ENCODE data around the gene DUSP21.
"Not testable (repeated sequence)": the region's sequence is repeated elsewhere in the genome, so short reads cannot be mapped to it uniquely, and the experiment has no call there.

Gene DUSP21

GRCh38 chrX:44876767-44877166 is 32.9 kb downstream of the DUSP21 start:
- no peak for DNase-seq

- no peak for DNase-seq
Observed at GRCh38 chrX:44878780-44879179, 35.0 kb downstream of the DUSP21 start.

GRCh38 chrX:44881549-44881948 is 37.7 kb downstream of the DUSP21 start:
- DNase-seq: no peak

- no peak for DNase-seq
Observed at GRCh38 chrX:44882635-44883034, 38.8 kb downstream of the DUSP21 start.

GRCh38 chrX:44884944-44885343 is 41.1 kb downstream of the DUSP21 start:
- DNase-seq: no peak

- no peak for DNase-seq
Observed at GRCh38 chrX:44889824-44890223, 46.0 kb downstream of the DUSP21 start.

GRCh38 chrX:44890247-44890646 is 46.4 kb downstream of the DUSP21 start:
- DNase-seq: no peak

- DNase-seq: not testable (repeated sequence)
Observed at GRCh38 chrX:44890687-44891086, 46.9 kb downstream of the DUSP21 start.

- no peak for DNase-seq
Observed at GRCh38 chrX:44891642-44892041, 47.8 kb downstream of the DUSP21 start.

Data from activated naive CD4-positive, alpha-beta T cell treated with Interleukin-2 at 50 U/mL for 16 hours (primary cell).